H1 (cell line): ENCODE data around the gene NDUFV1. TPM values are rescaled to one million over a fixed set of nuclear protein-coding genes. Genes with fewer than 3 reads are reported as not detected.
A peak's percentile ranks its signal among the peaks of the same experiment; 100 is the strongest.

ENCODE experiments used
- CBX5 ChIP-seq: fragments of 300-800, 300-1000 bp; sonication (generic); IDR thresholded peaks from 2 replicates; pipeline ENCODE4 v1.7.1; 2016; ENCODE audit warnings: antibody characterized with exemption, low read length, low read depth
- CHD7 ChIP-seq: fragments of 300-600 bp; sonication (generic); IDR thresholded peaks from 2 replicates; pipeline ENCODE4 v1.7.1; 2012; ENCODE audit warnings: low read length, moderate library complexity, mild to moderate bottlenecking, inconsistent platforms; ENCODE audit not compliant: insufficient replicate concordance
- GTF2F1 ChIP-seq: IDR thresholded peaks from 2 replicates; pipeline ENCODE4 v1.6.1; 2012; ENCODE audit warnings: low read depth, low read length, improper control_type of control experiment, borderline replicate concordance
- HDAC2 ChIP-seq, 2 experiments: fragments of 300-600 bp in 1 of 2; sonication (generic) in 1 of 2; IDR thresholded peaks; 2 replicates each; pipeline ENCODE4 v1.6.1; 2011 to 2012; ENCODE audit warnings: low read depth in 2 of 2, low read length in 2 of 2, mild to moderate bottlenecking in 2 of 2, moderate library complexity in 2 of 2, borderline replicate concordance in 1 of 2, inconsistent platforms in 1 of 2
- NANOG ChIP-seq: IDR thresholded peaks from 2 replicates; pipeline ENCODE4 v1.6.1; 2011; ENCODE audit warnings: low read length, low read depth, mild to moderate bottlenecking, inconsistent platforms; ENCODE audit not compliant: insufficient read depth, poor library complexity, severe bottlenecking
- PHF8 ChIP-seq: fragments of 200-600 bp; sonication (generic); conservative IDR thresholded peaks from 2 replicates; pipeline ENCODE4 v1.7.1; 2012; ENCODE audit warnings: low read depth, mild to moderate bottlenecking, inconsistent platforms, low read length, moderate library complexity
- POLR2AphosphoS5 ChIP-seq: IDR thresholded peaks from 2 replicates; pipeline ENCODE4 v1.6.1; 2011; ENCODE audit warnings: low read depth, low read length
- RAD21 ChIP-seq, 2 experiments: IDR thresholded peaks in 1 of 2; conservative IDR thresholded peaks in 1 of 2; 2 replicates each; pipeline ENCODE4 v1.6.1; 2011; ENCODE audit warnings: low read depth in 2 of 2, low read length in 2 of 2, improper control_type of control experiment in 1 of 2, inconsistent platforms in 1 of 2, mild to moderate bottlenecking in 1 of 2, moderate library complexity in 1 of 2
- RXRA ChIP-seq: IDR thresholded peaks from 2 replicates; pipeline ENCODE4 v1.6.1; 2011; ENCODE audit warnings: low read depth, mild to moderate bottlenecking, low read length, moderate library complexity; ENCODE audit not compliant: insufficient read depth
- polyA plus RNA-seq, 7 experiments: library from polyadenylated mRNA; depleted of rRNA in 3 of 7; stranded (reverse) in 5 of 7; unstranded in 2 of 7; fragments of >200 nt in 5 of 7; fragments of 200-250 nt in 2 of 7; gene quantifications; 1 replicate in 5 of 7; 2 replicates in 1 of 7; 4 replicates in 1 of 7; pipeline versions ENCODE4 v1.2.1 to v1.2.3, GENCODE V29; 2011 to 2013; ENCODE audit warnings: missing spikeins in 2 of 7, mixed read lengths in 2 of 7
- total RNA-seq: library from RNA; stranded (reverse); fragmentation: NEBNext Ultra II Directional; extraction: Animal tissue kit (Norgen Biotek cat#: 25700); gene quantifications from 2 replicates; pipeline ENCODE4 v1.2.1, GENCODE V29; 2021

The NDUFV1 gene
- total and polyA plus RNA-seq, 2 of the 8 experiments (the other 6 are each of a cell fraction or from before 2014, with no cell fraction given): 125 to 131 TPM

- TF ChIP-seq CHD7 (no peak), RXRA (no peak), HDAC2 (IDR thresholded peaks at IDR 0.05; ENCODE audit: borderline replicate concordance in 1 of 2, low read depth in 2 of 2, low read length in 2 of 2) (no peak), RAD21 (IDR thresholded peaks at IDR 0.05 in 1 of 2, conservative IDR thresholded peaks at IDR 0.05 in 1 of 2; ENCODE audit: low read depth in 2 of 2, low read length in 2 of 2) (no peak), NANOG (no peak), GTF2F1 (no peak), POLR2AphosphoS5 (peak; percentile 81), CBX5 (no peak), PHF8 (no peak)
These were observed 21.3 kb downstream of the NDUFV1 start (continued) for GRCh38 chr11:67627812-67628624.
